Activated B cell treated with CpG ODN at 0.5 μM for 24 hours (primary cell): Measurements from ENCODE around the gene AP1AR. TPM values are rescaled to one million over a fixed set of nuclear protein-coding genes. Genes with fewer than 3 reads are reported as not detected.

Experiments
- ATAC-seq: fragments of 200-7000 bp; cut with Tn5 transposase; one replicate; pipeline ENCODE4 v1.10.0; 2021; ENCODE audit warnings: low read depth, mild to moderate bottlenecking, moderate library complexity
- CTCF ChIA-PET: fragments of 350-600 bp; sonication (Branson Sonifier 250); formaldehyde crosslinking; loops from one replicate; lab custom pipeline; 2021; ENCODE audit warnings: antibody characterized with exemption; lab: Charles Lee
- POLR2A ChIA-PET: fragments of 350-600 bp; sonication (Branson Sonifier 250); formaldehyde crosslinking; loops from one replicate; lab custom pipeline; 2021; ENCODE audit warnings: antibody characterized with exemption; lab: Charles Lee
- DNase-seq: peaks from one replicate; pipeline ENCODE4 v3.0.0; 2022
- H3K27ac Mint-ChIP-seq: one replicate; pipeline ENCODE4 v1.8.0; 2020; ENCODE audit warnings: mixed read lengths
- H3K27me3 Mint-ChIP-seq: one replicate; pipeline ENCODE4 v1.8.0; 2021; ENCODE audit warnings: mixed read lengths
- H3K36me3 Mint-ChIP-seq: one replicate; pipeline ENCODE4 v1.8.0; 2021; ENCODE audit warnings: low read depth, mixed read lengths
- H3K4me1 Mint-ChIP-seq: one replicate; pipeline ENCODE4 v1.8.0; 2021; ENCODE audit warnings: mixed read lengths
- H3K4me3 Mint-ChIP-seq: one replicate; pipeline ENCODE4 v1.8.0; 2020; ENCODE audit warnings: mild to moderate bottlenecking, mixed read lengths
- H3K9me3 Mint-ChIP-seq: one replicate; pipeline ENCODE4 v1.8.0; 2020; ENCODE audit warnings: mixed read lengths
- intact Hi-C: fragments of 100-400 bp; cut with micrococcal nuclease; formaldehyde crosslinking; loops from one replicate; pipeline ENCODE4 v1.15.1; 2024
- total RNA-seq: library from RNA; stranded (reverse); gene quantifications from 2 replicates; pipeline ENCODE4 v1.2.3, GENCODE V29; 2022
- TF ChIP-seq, protein P1 (sequence below): fragments of 200-600 bp; IDR thresholded peaks from one replicate; pipeline ENCODE4 v1.8.0; 2022; ENCODE audit warnings: antibody characterized with exemption, mild to moderate bottlenecking

AP1AR gene
- total RNA-seq, 1 donor from 2014 or later: 24.3 TPM

DNA sequence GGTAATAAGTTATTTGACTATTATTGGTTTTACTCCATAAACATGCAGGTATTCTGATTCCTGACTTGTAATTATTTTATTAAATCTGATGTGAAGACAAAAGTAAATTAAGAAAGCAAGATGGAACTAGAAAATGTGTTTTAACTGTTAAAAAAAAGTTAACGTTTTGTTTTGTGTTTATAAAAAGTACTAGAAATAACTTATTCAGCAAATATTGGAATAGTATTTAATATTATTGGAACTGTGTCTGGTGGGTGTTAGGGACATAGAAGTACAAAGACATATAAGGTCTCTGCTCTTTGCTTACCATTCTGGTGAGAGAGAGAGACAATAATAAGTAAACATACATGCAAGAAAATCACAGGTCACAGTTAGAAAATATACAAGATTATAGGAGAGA is 38.5 kb downstream of the AP1AR start:
- Mint-ChIP-seq H3K36me3 (peaks cover 38% of the 10 kb centered on the region), H3K9me3 (no peaks in the 10 kb centered on the region), H3K4me1 (peaks cover 14% of the 10 kb centered on the region), H3K27me3 (no peaks in the 10 kb centered on the region), H3K27ac (no peak overlapping the region), H3K4me3 (no peak overlapping the region)
- POLR2A ChIA-PET: no interaction called here
- CTCF ChIA-PET: no interaction called here
- no peak for ATAC-seq
- intact Hi-C loops: no loop called here
- TF ChIP-seq, protein P1, sequence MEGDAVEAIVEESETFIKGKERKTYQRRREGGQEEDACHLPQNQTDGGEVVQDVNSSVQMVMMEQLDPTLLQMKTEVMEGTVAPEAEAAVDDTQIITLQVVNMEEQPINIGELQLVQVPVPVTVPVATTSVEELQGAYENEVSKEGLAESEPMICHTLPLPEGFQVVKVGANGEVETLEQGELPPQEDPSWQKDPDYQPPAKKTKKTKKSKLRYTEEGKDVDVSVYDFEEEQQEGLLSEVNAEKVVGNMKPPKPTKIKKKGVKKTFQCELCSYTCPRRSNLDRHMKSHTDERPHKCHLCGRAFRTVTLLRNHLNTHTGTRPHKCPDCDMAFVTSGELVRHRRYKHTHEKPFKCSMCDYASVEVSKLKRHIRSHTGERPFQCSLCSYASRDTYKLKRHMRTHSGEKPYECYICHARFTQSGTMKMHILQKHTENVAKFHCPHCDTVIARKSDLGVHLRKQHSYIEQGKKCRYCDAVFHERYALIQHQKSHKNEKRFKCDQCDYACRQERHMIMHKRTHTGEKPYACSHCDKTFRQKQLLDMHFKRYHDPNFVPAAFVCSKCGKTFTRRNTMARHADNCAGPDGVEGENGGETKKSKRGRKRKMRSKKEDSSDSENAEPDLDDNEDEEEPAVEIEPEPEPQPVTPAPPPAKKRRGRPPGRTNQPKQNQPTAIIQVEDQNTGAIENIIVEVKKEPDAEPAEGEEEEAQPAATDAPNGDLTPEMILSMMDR: no peak
- DNase-seq: no peak

DNA sequence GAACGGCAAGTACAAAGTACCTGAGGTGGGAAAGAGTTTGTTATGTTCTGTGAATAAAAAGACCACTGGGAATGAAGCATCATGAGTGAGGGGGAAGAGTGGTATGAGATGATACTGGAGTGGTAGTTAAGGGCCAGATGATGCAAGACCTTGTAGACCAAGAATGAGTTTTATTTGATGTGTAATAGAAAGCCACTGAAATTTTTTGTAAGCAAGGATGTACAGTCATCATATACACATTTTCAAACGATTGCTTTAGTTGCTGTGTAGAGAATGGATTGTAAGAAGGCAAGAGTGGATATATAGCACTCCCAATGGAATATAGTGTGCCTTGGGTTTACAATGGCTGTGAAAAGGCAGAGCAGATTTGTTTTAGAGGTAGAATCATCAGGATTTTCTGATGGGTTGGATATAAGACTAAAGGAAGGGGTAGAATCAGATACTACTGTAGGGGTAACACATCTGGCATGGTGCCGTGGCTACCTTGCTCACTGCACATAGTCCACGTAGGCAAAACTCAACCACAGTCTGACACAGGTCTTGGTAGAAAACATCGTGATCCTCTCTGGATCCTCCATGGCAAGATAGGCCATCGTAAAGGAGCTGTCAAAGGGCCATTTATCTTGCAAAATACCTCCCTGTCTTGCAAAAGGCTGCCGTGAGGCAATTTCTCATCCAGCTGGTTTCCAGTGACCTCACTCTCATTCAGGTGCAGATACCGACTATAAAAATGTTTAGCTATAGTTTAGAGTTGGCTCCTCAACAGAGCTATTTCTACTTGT is 39.2 kb downstream of the AP1AR start:
- Mint-ChIP-seq H3K4me3 (no peak overlapping the region), H3K27ac (no peak overlapping the region), H3K36me3 (peaks cover 41% of the 10 kb centered on the region), H3K4me1 (peaks cover 14% of the 10 kb centered on the region), H3K9me3 (no peaks in the 10 kb centered on the region), H3K27me3 (no peaks in the 10 kb centered on the region)
- no peak for ATAC-seq
- ChIA-PET POLR2A (interaction anchor here (1.0 to 1.8 kb wide), 2 partner anchors 9 to 15 kb away, joined by 5 to 7 read pairs; partner anchors contain the start of gene TIFA), CTCF (no interaction called here)
- intact Hi-C loops: no loop called here
- no peak for DNase-seq
- TF ChIP-seq, protein P1: no peak

DNA sequence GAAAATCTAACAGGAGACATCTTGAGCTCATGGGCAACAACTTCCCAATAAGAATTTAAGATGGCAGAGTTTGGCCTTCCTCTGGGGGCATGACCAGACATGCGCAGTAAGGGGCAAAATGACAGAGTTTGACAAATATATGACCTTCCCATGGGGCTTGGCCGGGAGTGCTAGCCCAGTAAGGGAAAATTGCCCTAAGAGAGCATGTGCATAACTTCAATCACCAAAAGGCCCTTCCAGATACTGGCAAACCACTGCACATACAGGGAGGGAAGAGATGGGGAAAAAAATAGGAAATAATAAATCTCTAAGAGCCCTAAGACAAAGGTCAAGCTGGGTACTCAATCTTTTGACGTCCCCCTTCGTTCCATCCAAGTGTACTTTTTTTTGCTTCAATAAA is 40.7 kb downstream of the AP1AR start:
- H3K4me1 Mint-ChIP-seq: peaks cover 22% of the 10 kb centered on the region
- H3K9me3 Mint-ChIP-seq: no peaks in the 10 kb centered on the region
- H3K4me3 Mint-ChIP-seq: no peak overlapping the region
- CTCF ChIA-PET: interaction anchor here (0.6 to 1.1 kb wide), 2 partner anchors 21 to 50 kb away, joined by 3 read pairs; no protein-coding TSS in a partner anchor
- POLR2A ChIA-PET: interaction anchor here (1.0 to 1.8 kb wide), 2 partner anchors 12 to 14 kb away, joined by 3 to 7 read pairs; partner anchors contain the start of gene TIFA
- peaks cover 47% of the 10 kb centered on the region for H3K36me3 Mint-ChIP-seq
- no peak for ATAC-seq
- H3K27ac Mint-ChIP-seq: peak overlapping the region; percentile 13
- TF ChIP-seq, protein P1: no peak
- intact Hi-C loops: no loop called here
- H3K27me3 Mint-ChIP-seq: no peaks in the 10 kb centered on the region
- DNase-seq: no peak

DNA sequence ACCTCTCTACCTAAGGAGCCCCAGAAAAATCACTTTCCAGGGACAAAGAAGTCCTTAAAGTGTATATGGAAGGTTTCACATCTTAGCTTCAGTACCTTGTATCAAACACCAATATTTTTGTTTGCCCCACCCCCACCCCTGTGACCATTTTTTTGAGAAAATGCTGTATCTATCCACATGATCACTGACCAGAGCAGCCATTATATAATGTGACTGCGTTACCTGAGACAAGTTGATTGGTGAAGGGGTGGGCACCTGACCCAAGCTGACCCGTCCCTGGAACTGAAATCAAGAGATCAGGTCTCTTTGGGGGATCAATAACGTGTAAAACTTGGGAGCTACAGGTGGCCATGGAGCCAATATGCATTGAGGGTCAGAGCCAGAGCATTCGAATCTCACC is 43.4 kb downstream of the AP1AR start:
- H3K9me3 Mint-ChIP-seq: no peaks in the 10 kb centered on the region
- intact Hi-C loops: no loop called here
- no peak for DNase-seq
- no peak overlapping the region for H3K27ac Mint-ChIP-seq
- TF ChIP-seq, protein P1: no peak
- H3K27me3 Mint-ChIP-seq: no peaks in the 10 kb centered on the region
- H3K4me1 Mint-ChIP-seq: peaks cover 47% of the 10 kb centered on the region
- peaks cover 49% of the 10 kb centered on the region for H3K36me3 Mint-ChIP-seq
- no peak overlapping the region for H3K4me3 Mint-ChIP-seq
- CTCF ChIA-PET: interaction anchor here (2.1 kb wide), 1 partner anchor 11 kb away, joined by 6 read pairs; the partner anchor contains the start of gene TIFA
- ATAC-seq: no peak
- POLR2A ChIA-PET: interaction anchor here (0.5 to 1.5 kb wide), 3 partner anchors 11 to 367 kb away, joined by 3 to 6 read pairs (median 5); partner anchors contain the start of genes ALPK1 and TIFA

DNA sequence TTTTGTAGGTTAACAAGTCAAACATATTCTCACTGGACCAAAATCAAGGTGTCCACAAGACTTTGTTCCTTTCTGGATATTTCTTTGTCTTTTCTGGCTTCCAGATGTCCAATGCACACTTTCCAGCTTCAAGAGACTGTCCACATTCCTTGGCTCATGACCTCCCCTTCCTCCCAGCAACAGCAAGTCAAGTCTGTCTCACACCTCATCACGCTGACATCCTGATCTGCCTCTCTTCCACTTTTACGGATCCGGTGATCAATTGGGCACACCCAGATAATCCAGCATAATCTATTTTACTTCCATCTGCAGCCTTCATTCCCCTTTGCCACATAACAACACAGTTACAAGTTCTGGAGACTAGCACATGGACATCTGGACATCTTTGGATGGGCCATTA is 44.5 kb downstream of the AP1AR start:
- DNase-seq (no peak), ATAC-seq (no peak)
- H3K4me1 Mint-ChIP-seq: peaks cover 58% of the 10 kb centered on the region
- TF ChIP-seq, protein P1: no peak
- no peak overlapping the region for H3K4me3 Mint-ChIP-seq
- ChIA-PET POLR2A (no interaction called here), CTCF (no interaction called here)
- H3K27ac Mint-ChIP-seq: no peak overlapping the region
- no peaks in the 10 kb centered on the region for H3K9me3 Mint-ChIP-seq
- intact Hi-C loops: no loop called here
- peaks cover 50% of the 10 kb centered on the region for H3K36me3 Mint-ChIP-seq
- no peaks in the 10 kb centered on the region for H3K27me3 Mint-ChIP-seq
